Measurements from ENCODE around the gene AGBL5.

AGBL5 gene, protein sequence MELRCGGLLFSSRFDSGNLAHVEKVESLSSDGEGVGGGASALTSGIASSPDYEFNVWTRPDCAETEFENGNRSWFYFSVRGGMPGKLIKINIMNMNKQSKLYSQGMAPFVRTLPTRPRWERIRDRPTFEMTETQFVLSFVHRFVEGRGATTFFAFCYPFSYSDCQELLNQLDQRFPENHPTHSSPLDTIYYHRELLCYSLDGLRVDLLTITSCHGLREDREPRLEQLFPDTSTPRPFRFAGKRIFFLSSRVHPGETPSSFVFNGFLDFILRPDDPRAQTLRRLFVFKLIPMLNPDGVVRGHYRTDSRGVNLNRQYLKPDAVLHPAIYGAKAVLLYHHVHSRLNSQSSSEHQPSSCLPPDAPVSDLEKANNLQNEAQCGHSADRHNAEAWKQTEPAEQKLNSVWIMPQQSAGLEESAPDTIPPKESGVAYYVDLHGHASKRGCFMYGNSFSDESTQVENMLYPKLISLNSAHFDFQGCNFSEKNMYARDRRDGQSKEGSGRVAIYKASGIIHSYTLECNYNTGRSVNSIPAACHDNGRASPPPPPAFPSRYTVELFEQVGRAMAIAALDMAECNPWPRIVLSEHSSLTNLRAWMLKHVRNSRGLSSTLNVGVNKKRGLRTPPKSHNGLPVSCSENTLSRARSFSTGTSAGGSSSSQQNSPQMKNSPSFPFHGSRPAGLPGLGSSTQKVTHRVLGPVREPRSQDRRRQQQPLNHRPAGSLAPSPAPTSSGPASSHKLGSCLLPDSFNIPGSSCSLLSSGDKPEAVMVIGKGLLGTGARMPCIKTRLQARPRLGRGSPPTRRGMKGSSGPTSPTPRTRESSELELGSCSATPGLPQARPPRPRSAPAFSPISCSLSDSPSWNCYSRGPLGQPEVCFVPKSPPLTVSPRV

GRCh38 chr2:27050996-27051901 is at the start of gene AGBL5:
AGBL5 (plus strand) TSS chr2:27051668; CDS start chr2:27052959, 1,291 bp downstream.
- peak; percentile 97 to 98 for DNase-seq

DNA sequence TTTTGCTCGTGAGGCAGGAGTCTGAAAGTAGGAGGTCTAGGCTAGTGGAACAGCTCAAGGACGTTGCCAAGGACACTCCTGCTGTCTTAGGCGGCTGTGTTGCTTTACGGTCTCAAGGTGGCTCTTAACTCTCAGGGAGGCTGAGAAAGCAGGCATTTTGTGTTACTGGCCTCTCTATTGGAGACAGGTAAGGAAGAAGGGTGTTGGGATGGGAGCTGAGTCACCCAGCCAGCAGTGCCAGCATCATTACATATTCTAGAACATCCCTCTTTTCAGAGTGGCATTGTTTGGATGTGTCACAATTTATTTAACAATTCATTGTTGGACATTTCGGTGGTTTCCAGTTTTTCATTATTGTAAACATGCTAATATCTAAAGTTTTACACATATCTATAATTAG is 49.5 kb upstream of the AGBL5 start:
- DNase-seq = no peak

DNA sequence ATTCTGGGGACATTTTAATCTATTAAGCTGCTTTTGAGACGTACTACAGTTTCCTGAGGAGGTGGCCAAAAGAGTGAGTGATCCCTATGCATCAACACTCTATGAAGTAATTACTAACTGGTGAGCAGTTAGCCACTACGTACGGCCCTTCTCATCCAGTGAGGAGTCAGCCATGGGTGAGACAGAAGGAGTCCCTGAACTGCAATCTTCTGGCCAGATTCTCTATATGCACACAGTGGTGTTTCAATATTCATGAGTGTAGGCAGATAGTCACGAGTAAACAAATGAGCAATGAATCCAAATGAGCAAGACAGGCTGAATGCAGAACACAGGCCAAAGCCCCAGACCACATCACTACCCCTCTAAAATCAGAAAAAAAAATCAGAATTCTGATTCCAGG is 48.5 kb upstream of the AGBL5 start:
- DNase-seq = no peak

DNA sequence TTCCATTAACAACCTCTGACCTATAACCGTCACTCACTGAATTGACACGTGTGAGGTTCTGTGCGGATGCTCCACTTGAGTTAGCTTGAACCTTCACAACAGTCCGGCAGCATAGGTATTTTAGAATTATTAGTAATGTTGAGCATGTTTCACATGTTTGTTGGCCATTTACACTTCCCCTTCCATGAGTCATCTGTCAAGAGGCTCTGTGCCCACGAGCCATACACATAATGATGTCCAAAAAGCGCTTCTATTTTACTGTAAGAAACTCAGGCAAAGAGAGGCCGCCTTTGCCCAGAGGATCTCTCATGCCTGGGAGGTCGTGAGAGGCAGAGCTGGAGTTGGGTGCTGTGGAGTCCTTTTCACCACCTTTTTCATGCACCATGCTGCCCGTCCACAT is 47.6 kb upstream of the AGBL5 start:
- no peak for DNase-seq

DNA sequence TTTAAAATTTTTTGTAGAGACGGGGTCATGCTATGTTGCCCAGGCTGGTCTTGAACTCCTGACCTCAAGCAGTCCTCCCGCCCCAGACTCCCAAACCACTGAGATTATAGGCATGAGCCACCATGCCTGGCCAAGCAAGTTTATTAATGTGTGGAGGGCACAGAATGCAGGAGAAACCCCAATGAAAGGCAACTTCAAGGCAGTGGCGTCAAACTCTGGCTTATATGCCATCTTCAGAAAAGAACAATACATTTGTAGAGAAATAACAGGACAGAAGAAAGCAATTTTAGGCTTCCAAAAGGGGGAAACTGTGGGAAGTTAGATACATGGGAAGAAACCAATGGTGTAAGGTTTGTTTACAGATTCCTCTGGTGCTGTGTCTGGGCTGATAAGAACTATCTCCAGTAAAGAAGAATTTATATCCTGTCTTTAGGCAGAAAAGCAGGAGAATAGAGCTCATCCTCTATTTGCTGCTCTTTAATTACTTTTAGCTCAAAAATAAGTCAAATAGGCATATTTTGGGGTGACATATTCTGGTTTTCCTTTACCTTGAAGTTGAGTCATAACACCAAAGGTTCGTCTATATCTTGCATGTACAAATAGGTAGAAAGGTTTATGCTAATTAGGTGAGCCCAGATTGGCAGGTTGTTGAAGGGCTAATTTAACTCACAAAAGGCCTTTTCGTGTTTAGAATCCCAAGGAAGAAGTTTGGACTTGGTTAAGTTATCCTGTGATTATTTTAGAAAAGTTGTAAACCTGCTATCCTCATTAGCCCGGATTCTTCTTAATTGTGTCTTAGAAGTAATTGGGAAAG is 44.7 kb upstream of the AGBL5 start:
- no peak for DNase-seq

DNA sequence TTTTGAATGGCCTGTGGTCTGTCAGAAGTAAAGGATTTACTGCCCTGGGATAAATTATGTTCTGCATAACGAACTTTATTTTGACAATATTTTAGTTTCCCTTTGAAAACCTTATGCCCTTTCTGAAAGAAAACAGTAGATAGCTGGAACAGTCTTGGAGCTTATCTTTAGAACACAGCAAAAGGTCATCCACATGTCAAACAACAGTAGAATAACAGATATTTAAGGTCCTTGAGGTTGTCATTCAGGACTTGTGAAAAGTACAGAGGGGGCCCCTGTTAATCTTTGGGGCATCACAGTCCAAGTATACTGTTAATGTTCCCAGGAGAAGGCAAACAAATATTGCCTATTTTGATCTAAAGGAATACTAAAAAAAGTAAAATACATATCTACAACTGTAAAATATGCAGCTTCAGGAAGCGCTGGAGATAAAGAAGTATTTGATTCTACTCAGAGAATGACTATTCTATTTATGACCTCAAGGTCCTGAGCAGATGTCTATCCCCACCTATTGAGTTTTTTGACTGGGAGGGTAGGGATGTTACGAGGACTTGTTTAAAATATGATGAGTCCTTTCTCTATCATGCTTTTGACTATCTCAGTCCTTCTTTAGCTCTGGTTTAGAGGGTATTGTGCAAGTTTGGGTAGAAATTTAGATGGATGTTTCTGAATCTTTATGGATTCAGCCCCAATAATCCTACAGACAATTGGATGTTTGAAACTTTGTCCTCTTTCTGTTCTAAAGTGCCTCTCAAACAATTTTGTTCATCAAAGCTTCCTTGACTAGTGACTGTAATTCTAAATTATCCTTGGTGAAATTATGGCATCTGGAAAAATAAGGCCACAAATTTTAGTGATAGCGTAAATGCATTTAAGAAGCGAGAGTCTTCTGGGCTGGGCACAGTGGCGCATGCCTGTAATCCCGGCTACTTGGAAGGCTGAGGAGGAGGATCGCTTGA is 43.8 kb upstream of the AGBL5 start:
- DNase-seq = no peak

- no peak for DNase-seq
These were observed 42.8 kb upstream of the AGBL5 start for GRCh38 chr2:27008678-27009077.

DNA sequence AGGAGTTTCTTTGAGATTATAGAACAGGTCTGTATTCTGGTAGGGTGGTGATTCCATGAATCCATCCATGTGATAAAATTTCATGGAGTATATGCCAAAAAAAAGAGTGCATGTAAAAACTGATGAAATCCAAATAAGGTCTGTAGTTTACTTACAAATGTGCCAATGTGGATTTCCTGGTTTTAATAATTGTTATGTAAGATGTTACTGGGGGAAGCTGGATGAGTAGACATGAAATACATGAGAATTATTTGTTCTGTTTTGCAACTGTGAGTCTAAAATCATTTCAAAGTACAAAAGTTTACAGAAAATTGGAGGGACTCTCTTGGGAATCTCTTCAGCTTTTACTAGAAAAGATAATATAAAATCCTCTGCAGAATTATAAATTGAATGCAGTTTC is 42.4 kb upstream of the AGBL5 start:
- no peak for DNase-seq

DNA sequence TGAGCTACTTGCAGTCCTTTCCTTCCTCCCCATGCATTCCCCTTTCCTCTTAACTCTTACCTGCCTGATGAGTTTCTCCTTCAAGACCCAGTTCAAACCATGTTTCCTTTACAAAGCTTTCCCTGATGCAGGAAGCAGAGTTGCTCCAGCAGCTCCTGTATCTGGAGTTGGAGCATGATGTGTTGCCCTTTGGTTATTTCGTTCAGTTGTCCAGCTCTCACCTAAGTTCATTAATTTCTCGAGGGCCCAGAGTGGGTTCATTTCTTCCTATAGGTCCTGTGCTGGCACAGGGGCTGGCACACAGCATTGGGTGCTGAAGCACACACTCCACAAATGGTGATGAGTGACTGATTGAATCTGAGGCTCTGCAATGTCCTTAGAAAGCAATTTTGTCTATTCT is 41.8 kb upstream of the AGBL5 start:
- DNase-seq = no peak

DNA sequence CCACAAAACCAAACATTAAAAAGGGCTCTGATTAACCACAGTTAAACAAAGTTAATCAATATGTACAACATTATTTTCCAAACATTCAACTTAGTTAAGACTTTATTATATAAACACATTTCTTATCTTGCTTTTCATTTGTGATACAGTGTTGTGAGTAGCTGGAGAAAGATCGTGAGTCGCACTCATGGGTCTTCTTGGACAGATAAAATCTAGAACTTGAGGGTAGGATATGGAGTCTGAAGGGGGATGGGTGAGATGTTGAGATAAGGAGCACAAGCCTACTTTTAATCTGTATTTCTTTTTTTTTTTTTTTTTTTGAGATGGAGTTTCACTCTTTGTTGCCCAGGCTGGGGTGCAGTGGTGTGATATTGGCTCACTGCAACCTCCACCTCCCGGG is 41.3 kb upstream of the AGBL5 start:
- no peak for DNase-seq

DNA sequence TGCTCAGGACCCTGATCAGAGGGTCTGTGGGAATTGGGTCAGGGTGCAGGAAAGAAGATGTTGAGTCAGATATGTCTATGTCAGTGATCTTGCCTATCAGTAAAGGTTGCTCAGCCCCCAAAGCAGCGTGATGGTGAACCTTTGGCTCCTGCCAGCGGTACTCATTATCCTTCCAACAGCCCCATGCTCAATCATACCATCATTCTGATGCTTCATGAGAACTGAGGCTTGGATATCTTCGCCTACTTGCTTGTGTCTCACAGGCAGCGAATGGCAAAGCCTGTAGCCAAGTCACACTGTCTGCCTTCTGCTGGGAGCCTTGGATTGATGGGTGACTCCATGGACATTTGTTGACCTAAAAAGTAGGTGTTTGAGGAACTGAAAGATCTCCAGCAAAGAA is 37.7 kb upstream of the AGBL5 start:
- DNase-seq = no peak

DNA sequence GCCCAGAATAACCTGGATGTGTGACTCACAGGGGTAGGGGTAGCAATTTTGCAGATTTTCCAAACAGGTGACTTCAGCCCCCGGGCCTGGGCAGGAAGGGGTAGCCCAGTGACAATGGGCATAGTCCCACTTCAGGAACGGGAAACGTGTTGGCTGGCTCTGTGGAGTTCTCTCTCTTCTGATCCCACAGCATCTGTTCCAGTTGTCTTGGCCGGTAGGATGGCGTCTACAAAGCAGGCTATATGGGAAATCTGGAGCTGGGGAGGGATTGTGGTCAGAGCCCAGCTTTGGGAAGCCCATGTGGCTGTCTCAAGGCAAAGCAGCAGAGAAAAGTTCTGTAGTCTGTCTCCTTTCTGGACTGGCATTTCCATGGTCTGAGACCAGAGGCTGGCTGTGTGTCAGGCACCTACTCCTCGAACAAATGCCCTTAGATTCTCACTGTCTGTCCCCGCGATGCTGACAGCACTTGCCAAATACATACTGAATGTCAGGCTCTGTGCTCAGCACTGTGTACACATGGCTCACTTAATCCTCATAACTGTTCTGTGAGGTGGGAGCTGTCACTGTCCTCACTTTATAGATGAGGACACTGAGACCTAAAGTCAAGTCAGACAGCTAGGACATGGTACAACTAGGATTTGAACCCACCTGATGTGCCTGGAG is 36.6 kb upstream of the AGBL5 start:
- DNase-seq = no peak

- DNase-seq = peak; percentile 12 to 42
These were observed 34.6 kb upstream of the AGBL5 start for GRCh38 chr2:27016801-27017325.

DNA sequence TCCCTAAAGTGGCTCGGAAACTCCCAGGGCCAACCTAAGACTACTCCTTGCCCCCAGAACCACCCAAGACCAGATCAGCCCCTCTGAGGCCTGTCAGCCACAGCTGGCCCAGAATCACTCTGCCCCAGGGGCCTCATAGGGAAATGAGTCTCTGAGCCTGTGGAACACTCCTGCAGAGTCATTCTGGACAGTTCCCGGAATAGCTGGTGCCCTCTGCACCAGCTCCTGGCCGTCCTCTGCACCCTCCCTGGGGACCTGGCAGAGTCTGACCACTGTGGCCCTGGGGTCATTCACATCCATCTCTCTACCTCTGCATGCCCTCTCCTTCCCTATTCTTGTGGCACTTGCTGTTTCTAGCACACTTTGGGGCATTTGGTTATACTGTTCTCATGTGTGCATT is 33.3 kb upstream of the AGBL5 start:
- DNase-seq = no peak

DNA sequence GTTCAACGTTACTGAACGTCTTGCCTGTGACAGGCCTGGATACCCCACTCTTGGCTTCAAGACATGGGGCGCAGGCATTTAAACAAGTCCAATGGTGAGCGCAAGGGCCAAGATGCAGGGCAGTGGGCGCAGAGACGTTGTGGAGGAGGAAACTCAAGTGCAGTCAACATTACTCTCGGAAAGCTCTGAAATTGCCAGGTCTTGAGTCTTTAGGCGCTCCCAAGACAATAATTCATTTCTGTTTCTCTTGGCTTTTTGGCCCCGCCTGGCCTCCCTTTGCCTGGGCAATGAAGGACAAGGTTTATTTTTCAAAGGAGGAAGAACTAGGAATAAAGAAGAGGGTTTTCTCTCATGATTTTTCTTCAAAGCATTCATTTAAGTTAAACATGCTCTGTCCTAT is 32.0 kb upstream of the AGBL5 start:
- no peak for DNase-seq

DNA sequence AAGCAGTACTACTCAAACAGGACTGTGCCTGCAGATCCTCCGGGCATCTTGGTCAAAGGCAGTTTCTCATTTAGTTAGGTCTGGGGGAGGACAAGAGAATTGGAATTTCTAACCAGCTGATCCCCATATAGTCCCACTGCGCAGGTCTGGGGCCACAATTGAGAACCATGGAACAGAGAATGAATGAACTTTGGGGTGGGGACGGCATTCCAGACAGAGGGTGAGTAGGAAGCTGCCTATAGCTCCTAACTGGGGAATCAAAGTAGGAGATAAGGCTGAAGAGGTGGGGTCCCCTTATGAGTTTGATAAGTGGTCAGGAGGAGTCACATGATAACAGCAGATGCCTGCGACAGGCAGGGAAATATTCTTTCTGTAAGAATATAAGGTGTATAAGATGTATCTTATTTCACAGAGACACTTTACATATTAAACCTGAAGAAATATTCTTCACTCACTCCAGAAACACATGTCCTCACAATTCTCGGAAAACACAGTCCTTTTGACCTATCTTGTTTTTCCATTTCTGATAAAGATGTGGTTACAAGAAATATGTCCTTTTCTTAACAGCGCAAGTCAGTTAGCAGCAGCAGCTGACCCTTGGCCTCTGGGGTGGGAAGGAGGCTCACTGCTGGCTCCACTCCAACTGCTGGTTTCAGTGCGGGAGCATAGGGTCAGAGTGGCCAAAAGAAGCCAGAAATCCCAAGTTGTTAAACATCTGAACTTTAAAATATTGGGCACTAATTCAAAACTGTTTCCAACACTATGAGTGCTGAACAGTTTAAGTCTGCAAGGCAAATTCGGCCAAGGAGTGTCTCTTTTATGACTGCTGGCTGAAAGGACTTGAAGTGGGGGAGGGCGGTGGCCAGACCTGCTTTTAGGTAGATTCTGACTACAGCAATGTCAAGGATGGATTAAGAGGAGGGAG is 31.3 kb upstream of the AGBL5 start:
- DNase-seq = no peak

DNA sequence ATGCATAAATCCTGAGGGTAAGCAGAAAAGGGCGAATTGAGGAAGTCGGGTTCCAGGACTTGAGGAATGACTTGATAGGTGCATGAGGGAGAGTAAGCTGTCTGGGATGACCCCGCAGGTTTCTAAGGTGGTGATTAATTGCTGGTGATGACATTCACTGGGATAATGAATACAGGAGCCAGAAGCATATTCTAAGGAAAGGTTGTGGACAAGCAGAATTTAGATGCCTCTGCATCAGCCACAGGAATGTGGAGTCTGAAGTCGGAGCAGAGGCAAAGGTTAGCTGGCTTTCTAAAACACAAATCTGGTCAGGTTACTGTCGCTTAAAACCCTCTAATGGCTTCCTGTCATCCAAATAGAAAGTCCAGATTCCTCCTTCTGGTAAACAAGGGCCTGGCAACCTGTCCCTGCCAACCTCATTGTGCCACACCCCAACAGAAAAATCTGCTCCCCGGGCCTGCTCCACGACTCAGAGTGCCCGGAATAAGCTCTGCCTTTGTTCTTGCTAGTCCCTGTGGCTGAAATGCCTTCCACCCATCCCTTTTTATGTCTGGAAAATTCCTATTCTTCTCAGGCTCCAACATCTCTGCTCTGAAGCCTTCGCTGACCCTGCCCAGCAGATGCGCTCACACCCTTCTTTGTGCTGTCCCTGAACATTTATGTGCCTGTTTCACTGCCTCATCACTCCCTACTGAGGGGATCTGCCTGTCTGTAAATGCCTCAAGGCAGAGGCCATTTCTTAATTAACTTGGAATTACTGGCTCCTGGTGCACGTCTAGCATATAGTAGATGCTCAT is 30.0 kb upstream of the AGBL5 start:
- DNase-seq = no peak

DNA sequence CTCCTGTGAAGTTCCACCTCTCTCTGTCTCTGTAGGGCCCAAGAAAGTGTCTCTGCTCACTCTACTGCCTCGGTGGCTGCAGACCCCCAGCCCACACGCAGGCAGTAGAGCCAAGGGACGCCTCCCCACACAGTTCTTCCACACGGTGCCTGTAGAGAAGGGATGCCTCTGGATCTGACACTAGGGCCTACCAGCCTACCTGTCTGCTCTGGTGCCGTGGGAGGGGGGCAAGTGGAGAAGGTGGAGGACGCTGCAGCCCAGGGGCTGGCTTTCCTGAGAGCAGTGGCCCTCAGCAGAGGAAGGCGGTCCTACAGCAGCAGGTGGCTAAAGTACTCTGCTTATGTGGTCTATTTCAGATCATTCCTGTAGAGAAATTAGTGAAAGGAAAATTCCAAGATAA is 27.7 kb upstream of the AGBL5 start:
- DNase-seq = no peak

All from CD4-positive, alpha-beta T cell treated with Interferon alpha-2 for 1 hour (primary cell).